Activated CD4-positive, alpha-beta T cell treated with anti-CD3 and anti-CD28 coated beads, Interleukin-2, amount 10 ng/mL, durations not matched to agents 24 days and 14 days (primary cell): ENCODE data around the gene INPP5A. TPM values are rescaled to one million over a fixed set of nuclear protein-coding genes. Genes with fewer than 3 reads are reported as not detected.

ENCODE experiments used
- DNase-seq: peaks from one replicate; pipeline ENCODE4 v3.0.0; 2022
- H3K27ac Mint-ChIP-seq: one replicate; pipeline ENCODE4 v1.8.0; 2022; ENCODE audit warnings: mild to moderate bottlenecking, mixed read lengths
- H3K27me3 Mint-ChIP-seq: one replicate; pipeline ENCODE4 v1.8.0; 2022; ENCODE audit warnings: mixed read lengths
- H3K36me3 Mint-ChIP-seq: one replicate; pipeline ENCODE4 v1.8.0; 2022; ENCODE audit warnings: low read depth, mild to moderate bottlenecking, mixed read lengths
- H3K4me1 Mint-ChIP-seq: one replicate; pipeline ENCODE4 v1.8.0; 2021; ENCODE audit warnings: mixed read lengths
- H3K4me3 Mint-ChIP-seq: one replicate; pipeline ENCODE4 v1.8.0; 2022; ENCODE audit warnings: mild to moderate bottlenecking, moderate library complexity, mixed read lengths
- H3K9me3 Mint-ChIP-seq: one replicate; pipeline ENCODE4 v1.8.0; 2021; ENCODE audit warnings: mixed read lengths
- intact Hi-C: fragments of 100-400 bp; cut with micrococcal nuclease; formaldehyde crosslinking; loops from one replicate; pipeline ENCODE4 v1.15.1; 2023
- total RNA-seq: library from RNA; stranded (reverse); gene quantifications from 2 replicates; pipeline ENCODE4 v1.2.3, GENCODE V29; 2022

Gene INPP5A
- total RNA-seq, 1 donor from 2014 or later, result 10.3 TPM

DNA sequence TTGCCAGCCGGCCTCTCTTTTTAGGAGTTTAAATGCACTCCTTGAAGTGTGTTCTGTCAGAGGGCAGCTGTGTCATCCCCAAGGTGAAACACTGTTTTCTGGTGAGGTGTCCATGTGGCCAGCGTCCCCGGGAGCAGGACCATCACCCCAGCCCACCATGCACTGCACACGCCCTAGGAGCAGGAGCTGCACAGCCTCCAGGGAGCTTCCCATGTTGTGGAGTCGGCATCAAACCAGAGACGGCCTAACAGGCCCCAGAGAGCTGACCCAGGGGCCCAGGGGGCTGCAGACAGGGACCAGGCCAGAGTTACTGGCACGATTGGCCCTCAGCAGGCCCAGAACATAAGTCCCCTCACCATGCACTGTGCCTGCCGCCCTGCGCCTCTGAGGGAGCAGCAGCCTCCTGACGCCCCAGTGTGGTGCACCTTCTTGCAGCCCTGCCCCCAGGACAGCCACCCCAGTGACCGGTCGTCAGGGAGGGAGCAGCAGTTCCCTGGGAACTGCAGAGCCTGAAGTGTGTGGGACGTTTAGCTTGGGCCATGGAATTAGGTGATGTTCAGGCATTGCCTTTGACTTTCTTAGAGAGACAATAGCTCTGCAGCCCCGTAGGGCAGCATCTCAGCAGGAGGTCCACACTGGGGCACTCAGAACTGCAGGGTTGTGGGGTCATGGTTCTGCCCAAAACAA lies 150.4 kb downstream of the INPP5A start:
- Mint-ChIP-seq H3K4me3 (no peak overlapping the region), H3K4me1 (peaks cover 11% of the 10 kb centered on the region), H3K27me3 (no peaks in the 10 kb centered on the region), H3K36me3 (peaks cover 11% of the 10 kb centered on the region), H3K9me3 (no peaks in the 10 kb centered on the region), H3K27ac (no peak overlapping the region)
- intact Hi-C loops, result no loop called here
- no peak for DNase-seq

DNA sequence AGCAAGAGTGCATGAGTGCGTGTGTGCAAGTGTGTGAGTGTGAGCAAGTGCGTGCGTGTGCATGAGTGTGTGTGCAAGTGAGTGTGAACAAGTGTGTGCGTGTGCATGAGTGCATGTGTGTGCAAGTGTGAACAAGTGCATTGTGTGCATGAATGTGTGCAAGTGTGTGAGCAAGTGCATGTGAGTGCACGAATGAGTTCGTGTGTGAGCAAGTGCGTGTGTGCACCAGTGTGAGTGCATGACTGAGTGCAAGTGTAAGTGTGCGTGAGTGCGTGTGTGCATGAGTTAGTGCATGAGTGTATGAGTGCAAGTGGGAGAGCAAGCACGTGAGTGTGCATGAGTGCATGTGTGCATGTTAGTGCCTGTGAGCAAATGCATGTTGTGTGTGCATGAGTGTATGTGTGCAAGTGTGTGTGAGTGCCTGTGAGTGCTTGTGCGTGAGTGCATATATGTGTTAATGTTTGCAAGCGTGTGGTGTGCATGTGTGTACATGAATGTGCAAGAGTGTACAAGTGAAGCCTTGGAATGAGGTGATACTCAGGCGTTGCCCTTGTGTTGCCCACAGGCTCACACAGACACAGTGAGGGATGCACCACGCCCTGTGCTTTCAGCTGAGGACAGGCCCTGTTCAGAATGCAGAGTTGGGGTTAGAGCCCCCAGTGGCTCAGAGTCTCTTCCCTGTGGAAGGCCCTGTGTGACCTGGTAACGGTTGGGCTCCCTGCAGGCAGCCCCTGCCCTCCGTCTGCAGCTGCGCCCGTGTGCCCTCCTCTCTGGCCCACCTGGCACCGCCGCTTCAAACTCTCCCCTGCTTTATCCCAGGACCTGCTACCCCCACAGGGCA lies 151.2 kb downstream of the INPP5A start:
- Mint-ChIP-seq H3K36me3 (peaks cover 14% of the 10 kb centered on the region), H3K9me3 (peaks cover 2% of the 10 kb centered on the region), H3K27me3 (no peaks in the 10 kb centered on the region), H3K27ac (no peak overlapping the region), H3K4me1 (peaks cover 14% of the 10 kb centered on the region), H3K4me3 (no peak overlapping the region)
- no peak for DNase-seq
- intact Hi-C loops, result no loop called here

DNA sequence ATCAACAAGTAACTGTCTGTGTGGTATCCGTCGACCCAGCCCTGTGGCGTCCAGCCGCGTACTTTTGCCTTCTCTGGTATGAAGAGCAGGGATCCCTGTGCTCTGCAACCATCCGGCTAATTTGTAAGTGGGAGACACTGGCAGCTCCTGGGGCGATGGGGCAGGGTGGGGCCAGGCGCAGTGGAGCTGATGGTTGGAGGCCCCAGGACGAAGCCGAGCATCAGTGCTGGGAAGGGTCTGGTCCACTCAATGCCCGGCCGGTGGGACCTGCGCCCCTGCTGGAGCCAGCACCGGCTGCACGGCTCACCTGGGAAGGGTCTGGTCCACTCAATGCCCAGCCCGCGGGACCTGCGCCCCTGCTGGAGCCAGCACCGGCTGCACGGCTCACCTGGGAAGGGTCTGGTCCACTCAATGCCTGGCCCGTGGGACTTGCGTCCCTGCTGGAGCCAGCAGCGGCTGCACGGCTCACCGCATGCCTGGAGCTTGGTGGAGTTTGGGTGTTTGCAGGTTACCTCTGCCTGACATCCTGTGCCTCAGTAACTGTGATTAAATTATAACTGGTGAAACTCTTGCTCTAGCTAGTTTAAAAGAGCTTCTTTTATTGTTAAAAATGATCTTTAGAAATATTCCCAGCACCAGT lies 152.3 kb downstream of the INPP5A start:
- no peak overlapping the region for H3K27ac Mint-ChIP-seq
- intact Hi-C loops, result no loop called here
- peaks cover 12% of the 10 kb centered on the region for H3K9me3 Mint-ChIP-seq
- DNase-seq, result no peak
- H3K27me3 Mint-ChIP-seq, result no peaks in the 10 kb centered on the region
- peaks cover 20% of the 10 kb centered on the region for H3K36me3 Mint-ChIP-seq
- H3K4me3 Mint-ChIP-seq, result no peak overlapping the region
- H3K4me1 Mint-ChIP-seq, result peaks cover 7% of the 10 kb centered on the region

DNA sequence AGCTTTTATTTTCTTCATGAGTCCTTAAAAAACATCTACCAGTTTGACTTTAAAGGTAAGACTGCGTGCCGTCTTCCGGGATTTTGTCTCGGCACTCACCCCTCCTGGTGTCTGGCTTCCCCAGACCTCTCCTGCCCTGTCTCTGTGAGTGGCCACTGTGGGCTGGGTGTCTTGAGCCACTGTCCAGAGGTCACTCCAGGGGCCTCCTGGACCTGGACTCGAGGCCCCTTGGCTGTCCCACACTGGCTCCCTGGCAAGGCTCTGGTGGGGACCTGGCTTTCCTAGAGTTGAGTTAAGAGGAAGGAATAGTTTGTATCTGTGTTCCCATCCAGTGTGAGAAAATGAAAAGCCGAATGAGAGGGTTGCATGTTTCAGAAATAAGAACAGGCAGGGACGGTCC lies 152.8 kb downstream of the INPP5A start:
- Mint-ChIP-seq H3K27ac (no peak overlapping the region), H3K4me1 (peaks cover 9% of the 10 kb centered on the region), H3K9me3 (peaks cover 18% of the 10 kb centered on the region), H3K4me3 (no peak overlapping the region), H3K27me3 (no peaks in the 10 kb centered on the region), H3K36me3 (peaks cover 23% of the 10 kb centered on the region)
- intact Hi-C loops, result no loop called here
- no peak for DNase-seq

DNA sequence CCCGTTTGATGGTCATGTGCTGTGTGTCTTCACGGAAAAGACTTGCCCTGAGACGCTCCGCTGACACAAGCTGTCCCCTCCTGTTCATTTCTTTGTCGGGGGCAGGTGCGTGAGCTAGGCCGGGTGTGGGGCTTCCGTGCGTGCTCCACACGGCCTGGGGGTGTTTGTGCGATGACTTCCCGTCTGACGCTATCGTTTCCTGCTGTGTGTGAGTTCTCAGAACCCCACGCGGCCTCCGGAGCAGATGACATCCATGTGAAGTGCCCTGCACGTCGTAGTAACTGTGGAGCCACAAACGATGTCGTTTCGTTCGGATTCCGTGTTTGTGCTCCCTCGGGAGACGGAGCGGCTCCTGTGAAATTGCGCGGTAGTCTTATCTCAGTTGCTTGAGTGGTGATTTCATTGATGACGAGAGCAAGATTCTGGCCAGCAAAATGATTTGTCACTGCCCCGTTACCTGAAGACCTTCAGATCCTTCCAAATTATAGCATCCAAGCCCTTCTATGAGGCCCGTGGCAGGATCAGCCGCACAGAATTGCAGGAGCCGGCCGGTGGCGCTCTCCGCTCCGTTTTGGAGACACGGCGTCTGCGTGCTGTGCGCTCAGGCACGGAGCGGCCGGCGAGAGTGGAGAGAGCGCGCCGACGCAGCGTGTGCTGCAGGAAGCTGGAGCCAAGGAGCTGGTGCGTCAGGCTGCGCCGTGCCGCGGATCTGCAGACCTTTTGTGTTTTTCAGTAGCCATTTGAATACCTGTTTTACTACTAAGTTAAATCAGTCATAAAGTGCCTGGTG lies 153.4 kb downstream of the INPP5A start:
- Mint-ChIP-seq H3K36me3 (peaks cover 23% of the 10 kb centered on the region), H3K27ac (no peak overlapping the region), H3K27me3 (no peaks in the 10 kb centered on the region), H3K4me1 (peaks cover 15% of the 10 kb centered on the region), H3K9me3 (peaks cover 22% of the 10 kb centered on the region), H3K4me3 (no peak overlapping the region)
- no peak for DNase-seq
- intact Hi-C loops, result no loop called here

DNA sequence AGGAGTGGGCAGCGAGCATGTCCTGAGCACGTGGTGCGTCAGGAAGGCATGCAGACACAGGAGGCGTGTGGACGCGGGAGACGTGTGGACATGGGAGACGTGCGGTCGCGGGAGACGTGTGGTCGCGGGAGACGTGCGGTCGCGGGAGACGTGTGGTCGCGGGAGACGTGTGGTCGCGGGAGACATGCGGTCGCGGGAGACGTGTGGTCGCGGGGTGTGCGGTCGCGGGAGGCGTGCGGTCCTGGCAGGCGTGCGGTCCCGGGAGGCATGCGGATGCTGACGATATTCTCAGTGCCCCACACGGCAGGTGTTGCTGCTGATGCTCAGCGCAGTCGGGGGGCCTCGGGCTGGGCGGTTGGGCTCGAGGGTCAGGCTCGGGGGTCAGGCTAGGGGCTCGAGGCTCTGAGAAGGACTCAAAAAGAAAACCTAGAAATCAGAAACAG lies 154.1 kb downstream of the INPP5A start:
- peaks cover 21% of the 10 kb centered on the region for H3K4me1 Mint-ChIP-seq
- H3K4me3 Mint-ChIP-seq, result no peak overlapping the region
- intact Hi-C loops, result no loop called here
- no peak overlapping the region for H3K27ac Mint-ChIP-seq
- H3K9me3 Mint-ChIP-seq, result peaks cover 22% of the 10 kb centered on the region
- H3K36me3 Mint-ChIP-seq, result peaks cover 23% of the 10 kb centered on the region
- no peaks in the 10 kb centered on the region for H3K27me3 Mint-ChIP-seq
- no peak for DNase-seq

DNA sequence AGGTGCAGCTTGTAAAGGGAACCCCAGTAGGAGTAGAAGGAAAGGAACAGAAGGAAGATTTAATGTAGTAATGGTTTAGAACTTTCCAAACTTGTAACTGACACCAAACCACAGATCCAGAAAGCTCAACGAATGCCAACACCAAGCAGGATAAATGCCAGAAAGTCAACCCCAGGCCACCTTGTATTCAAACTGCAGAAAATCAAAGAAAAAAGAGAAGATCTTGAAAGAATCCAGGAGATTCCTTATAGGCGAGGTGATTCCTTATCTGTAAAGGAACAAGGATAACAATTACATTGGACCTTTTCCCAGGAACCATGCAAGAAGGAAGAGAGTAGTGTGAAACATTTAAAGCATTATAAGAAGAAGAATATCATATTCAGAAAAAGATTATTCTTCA lies 154.7 kb downstream of the INPP5A start:
- H3K36me3 Mint-ChIP-seq, result peaks cover 23% of the 10 kb centered on the region
- H3K27me3 Mint-ChIP-seq, result no peaks in the 10 kb centered on the region
- H3K4me3 Mint-ChIP-seq, result no peak overlapping the region
- intact Hi-C loops, result no loop called here
- peaks cover 22% of the 10 kb centered on the region for H3K9me3 Mint-ChIP-seq
- DNase-seq, result no peak
- H3K27ac Mint-ChIP-seq, result no peak overlapping the region
- peaks cover 21% of the 10 kb centered on the region for H3K4me1 Mint-ChIP-seq

DNA sequence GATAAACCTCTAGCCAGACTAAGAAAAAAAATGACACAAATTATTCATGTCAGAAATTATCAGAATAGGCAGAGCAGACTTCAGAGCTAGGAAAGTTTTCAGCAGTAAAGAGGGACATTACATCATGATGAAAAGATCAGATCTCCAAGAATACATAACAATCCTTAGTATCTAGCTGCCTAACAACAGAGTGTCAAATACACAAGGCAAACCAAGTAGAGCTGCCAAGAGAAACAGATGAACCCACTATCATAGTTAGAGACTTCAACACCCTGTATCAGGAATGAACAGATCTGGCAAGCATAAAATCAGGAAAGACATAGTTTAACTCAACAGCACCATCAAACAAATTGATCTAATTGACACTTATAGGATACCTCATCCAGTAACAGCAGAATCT lies 156.1 kb downstream of the INPP5A start:
- no peak overlapping the region for H3K4me3 Mint-ChIP-seq
- peaks cover 22% of the 10 kb centered on the region for H3K9me3 Mint-ChIP-seq
- H3K36me3 Mint-ChIP-seq, result peaks cover 23% of the 10 kb centered on the region
- H3K27ac Mint-ChIP-seq, result no peak overlapping the region
- intact Hi-C loops, result no loop called here
- H3K4me1 Mint-ChIP-seq, result peaks cover 21% of the 10 kb centered on the region
- DNase-seq, result no peak
- H3K27me3 Mint-ChIP-seq, result no peaks in the 10 kb centered on the region

DNA sequence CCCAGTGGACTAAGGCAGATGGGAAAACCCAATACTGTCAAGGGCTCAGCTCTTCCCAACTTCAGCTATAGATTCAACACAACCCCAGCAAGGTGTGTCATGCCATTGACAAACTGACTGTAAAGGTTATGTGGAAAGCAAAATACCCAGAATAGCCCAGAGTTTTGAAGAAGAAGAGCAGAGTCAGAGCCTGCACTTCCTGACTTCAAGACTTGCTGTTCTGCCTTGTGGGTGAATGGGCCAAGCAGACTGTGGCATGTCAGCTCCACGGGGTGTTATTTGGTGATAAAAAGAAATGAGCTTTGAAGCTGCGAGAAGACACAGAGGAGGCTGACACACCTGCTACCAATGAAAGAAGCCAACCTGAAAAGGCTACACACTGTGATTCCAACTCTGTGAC lies 158.6 kb downstream of the INPP5A start:
- DNase-seq, result no peak

DNA sequence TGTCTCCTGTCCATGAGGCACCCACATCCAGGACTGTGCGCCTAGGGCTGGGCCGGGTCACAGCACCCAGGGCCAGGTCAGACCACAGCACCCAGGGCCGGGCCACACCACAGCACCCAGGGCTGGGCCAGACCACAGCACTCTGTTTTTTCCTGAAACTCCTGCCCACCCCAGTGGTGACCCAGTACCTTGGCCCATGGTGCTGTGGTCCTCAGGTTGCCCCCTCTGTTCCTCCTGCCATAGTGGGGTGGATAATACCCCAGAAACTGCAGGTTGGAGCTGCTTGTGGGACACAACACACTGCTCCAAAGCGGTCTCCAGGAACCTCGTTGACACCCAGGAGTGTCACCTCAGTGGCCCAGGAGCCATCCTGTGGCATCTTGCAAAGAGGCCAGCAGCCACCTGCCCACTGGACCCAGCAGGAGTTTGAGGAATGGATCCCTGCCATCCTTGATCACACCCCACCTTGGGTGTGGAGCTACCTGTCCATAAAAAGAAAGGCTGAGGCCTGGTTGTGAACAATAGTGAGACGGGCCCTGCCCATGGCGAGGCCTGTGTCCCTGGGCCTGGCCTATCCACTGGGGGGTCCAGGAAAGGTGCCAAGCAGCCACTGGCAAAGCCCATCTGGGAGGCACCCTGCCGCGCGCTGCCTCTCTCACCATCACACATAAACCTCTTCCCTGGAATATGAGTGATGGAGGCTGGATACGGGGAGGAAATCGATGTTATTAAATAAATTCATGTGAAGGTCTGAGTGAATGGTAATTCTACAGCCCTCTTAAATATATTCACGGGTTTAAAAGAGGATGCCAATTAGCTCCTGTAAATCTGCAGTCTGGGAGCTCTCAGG lies 159.4 kb downstream of the INPP5A start:
- Mint-ChIP-seq H3K9me3 (peaks cover 22% of the 10 kb centered on the region), H3K27ac (no peak overlapping the region)

More for the DNA sequence above, 158.6 kb downstream of the INPP5A start:
- no peaks in the 10 kb centered on the region for H3K27me3 Mint-ChIP-seq
- intact Hi-C loops, result no loop called here
- H3K4me1 Mint-ChIP-seq, result peaks cover 21% of the 10 kb centered on the region
- no peak overlapping the region for H3K27ac Mint-ChIP-seq
- peaks cover 15% of the 10 kb centered on the region for H3K36me3 Mint-ChIP-seq
- H3K9me3 Mint-ChIP-seq, result peaks cover 22% of the 10 kb centered on the region
- no peak overlapping the region for H3K4me3 Mint-ChIP-seq

DNA sequence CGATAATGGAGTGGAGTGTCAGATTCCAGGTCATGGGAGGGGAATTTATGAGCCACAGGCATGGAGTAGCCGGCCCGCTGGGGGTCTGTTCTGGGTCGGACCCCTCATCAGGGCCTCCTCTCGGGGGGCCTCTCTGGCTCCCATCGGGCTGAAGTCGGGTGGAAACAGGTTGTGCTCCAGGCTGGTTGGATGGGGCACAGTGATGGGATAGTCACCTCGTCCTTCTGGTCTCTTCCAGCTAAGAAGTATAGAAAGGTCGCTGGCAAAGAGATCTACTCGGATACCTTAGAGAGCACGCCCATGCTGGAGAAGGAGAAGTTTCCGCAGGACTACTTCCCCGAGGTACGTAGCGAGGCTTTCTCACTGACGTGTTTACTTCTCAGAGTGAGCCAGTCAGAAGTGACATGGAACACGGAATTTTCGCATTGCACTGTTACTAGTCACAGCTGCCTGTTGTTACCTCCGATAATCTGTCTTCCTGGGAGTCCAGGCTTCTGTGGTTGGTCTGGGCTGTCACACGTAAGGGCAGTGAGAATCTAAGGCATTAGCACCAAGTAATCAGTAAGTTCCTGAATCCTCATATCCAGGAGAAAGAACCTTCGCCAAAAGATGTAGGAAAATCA lies 160.1 kb downstream of the INPP5A start:
- Mint-ChIP-seq H3K4me3 (no peak overlapping the region), H3K9me3 (peaks cover 22% of the 10 kb centered on the region), H3K27me3 (no peaks in the 10 kb centered on the region), H3K36me3 (peaks cover 14% of the 10 kb centered on the region), H3K27ac (no peak overlapping the region), H3K4me1 (peaks cover 22% of the 10 kb centered on the region)
- no peak for DNase-seq
- intact Hi-C loops, result no loop called here

More for the DNA sequence above, 159.4 kb downstream of the INPP5A start:
- Mint-ChIP-seq H3K4me1 (peaks cover 21% of the 10 kb centered on the region), H3K27me3 (no peaks in the 10 kb centered on the region), H3K36me3 (peaks cover 12% of the 10 kb centered on the region), H3K4me3 (no peak overlapping the region)
- intact Hi-C loops, result no loop called here
- no peak for DNase-seq

DNA sequence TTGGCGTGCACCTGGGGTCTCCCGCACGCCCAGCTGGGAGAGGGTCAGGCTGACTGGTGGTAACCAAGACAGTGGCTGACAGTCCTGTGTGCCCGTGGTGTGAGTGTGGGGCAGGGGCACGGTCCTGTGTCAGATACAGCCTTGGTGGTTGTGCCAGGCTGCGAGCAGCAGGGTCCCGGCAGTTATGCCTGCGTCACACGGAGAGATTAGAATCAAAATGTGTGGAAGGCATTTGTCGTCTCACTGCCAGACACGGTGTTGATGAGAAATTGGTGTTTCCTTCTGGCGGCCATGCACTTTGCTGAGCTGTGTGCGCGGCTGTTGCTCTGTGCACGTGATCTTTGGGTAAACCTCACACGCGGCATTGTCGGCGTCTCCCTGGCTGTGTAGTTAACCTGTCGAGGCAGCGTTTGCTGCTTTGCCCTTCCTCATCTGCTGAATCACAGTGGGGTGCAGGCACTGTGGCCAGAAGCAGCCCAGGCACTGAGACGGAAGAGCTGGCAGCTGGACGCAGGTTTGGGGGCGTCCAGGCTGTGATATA lies 160.7 kb downstream of the INPP5A start:
- intact Hi-C loops, result no loop called here
- DNase-seq, result no peak
- Mint-ChIP-seq H3K27me3 (no peaks in the 10 kb centered on the region), H3K4me1 (peaks cover 22% of the 10 kb centered on the region), H3K4me3 (no peak overlapping the region), H3K36me3 (peaks cover 16% of the 10 kb centered on the region), H3K9me3 (peaks cover 22% of the 10 kb centered on the region), H3K27ac (no peak overlapping the region)
